ENCODE results near the gene ATXN7L3.

ATXN7L3 gene

GRCh38 chr17:44219616-44220212 is 20.0 kb upstream of the ATXN7L3 start, which contains the start of gene UBTF:
UBTF (minus strand) TSS chr17:44219675; CDS start chr17:44218229, 1,446 bp downstream.
- CTCF ChIA-PET: interaction anchor here (0.7 to 4.4 kb wide), 4 partner anchors 12 to 459 kb away, joined by 3 to 33 read pairs (median 8); no protein-coding TSS in a partner anchor
- no peak for TF ChIP-seq ZNF138 (tag by site-specific recombination; IDR thresholded peaks at IDR 0.05; ENCODE audit: borderline replicate concordance)
- no peak for TF ChIP-seq YY1 (tag by site-specific recombination; IDR thresholded peaks at IDR 0.05)
- no peak for TF ChIP-seq SETDB1 (IDR thresholded peaks at IDR 0.05; ENCODE audit: insufficient read length, low read length)
- no peak for TF ChIP-seq ZNF580 (tag by site-specific recombination; IDR thresholded peaks at IDR 0.05)
- TF ChIP-seq, protein P1, sequence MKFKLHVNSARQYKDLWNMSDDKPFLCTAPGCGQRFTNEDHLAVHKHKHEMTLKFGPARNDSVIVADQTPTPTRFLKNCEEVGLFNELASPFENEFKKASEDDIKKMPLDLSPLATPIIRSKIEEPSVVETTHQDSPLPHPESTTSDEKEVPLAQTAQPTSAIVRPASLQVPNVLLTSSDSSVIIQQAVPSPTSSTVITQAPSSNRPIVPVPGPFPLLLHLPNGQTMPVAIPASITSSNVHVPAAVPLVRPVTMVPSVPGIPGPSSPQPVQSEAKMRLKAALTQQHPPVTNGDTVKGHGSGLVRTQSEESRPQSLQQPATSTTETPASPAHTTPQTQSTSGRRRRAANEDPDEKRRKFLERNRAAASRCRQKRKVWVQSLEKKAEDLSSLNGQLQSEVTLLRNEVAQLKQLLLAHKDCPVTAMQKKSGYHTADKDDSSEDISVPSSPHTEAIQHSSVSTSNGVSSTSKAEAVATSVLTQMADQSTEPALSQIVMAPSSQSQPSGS (tag by site-specific recombination; IDR thresholded peaks at IDR 0.05; ENCODE audit: low read depth): no peak
- peak; percentile 74; the same call in 1 of the 2 replicates for TF ChIP-seq GLIS1 (tag by site-specific recombination; IDR thresholded peaks at IDR 0.05)
- no peak for TF ChIP-seq ZNF335 (tag by site-specific recombination; conservative IDR thresholded peaks at IDR 0.05)
- TF ChIP-seq ZNF416 (tag by site-specific recombination; IDR thresholded peaks at IDR 0.05): no peak
- no peak for TF ChIP-seq ZNF239 (tag by site-specific recombination; IDR thresholded peaks at IDR 0.05)
- no peak for TF ChIP-seq ZNF16 (tag by site-specific recombination; IDR thresholded peaks at IDR 0.05; ENCODE audit: low read depth)
- TF ChIP-seq, protein P2, sequence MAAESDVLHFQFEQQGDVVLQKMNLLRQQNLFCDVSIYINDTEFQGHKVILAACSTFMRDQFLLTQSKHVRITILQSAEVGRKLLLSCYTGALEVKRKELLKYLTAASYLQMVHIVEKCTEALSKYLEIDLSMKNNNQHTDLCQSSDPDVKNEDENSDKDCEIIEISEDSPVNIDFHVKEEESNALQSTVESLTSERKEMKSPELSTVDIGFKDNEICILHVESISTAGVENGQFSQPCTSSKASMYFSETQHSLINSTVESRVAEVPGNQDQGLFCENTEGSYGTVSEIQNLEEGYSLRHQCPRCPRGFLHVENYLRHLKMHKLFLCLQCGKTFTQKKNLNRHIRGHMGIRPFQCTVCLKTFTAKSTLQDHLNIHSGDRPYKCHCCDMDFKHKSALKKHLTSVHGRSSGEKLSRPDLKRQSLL (tag by site-specific recombination; IDR thresholded peaks at IDR 0.05): no peak
- no peak for TF ChIP-seq ZNF366 (tag by site-specific recombination; conservative IDR thresholded peaks at IDR 0.05)
- no peak for TF ChIP-seq FEZF1 (tag by site-specific recombination; IDR thresholded peaks at IDR 0.05)
- 0 out of 2 replicates have a peak, but pooled peaks have one; percentile 7 for TF ChIP-seq IKZF3 (tag by site-specific recombination; IDR thresholded peaks at IDR 0.05)
- no peak for TF ChIP-seq ZNF24 (tag by site-specific recombination; IDR thresholded peaks at IDR 0.05)
- no peak; the same call in 1 of the 2 replicates for TF ChIP-seq ZNF423 (tag by site-specific recombination; IDR thresholded peaks at IDR 0.05)
- no peak for TF ChIP-seq ZNF658 (tag by site-specific recombination; IDR thresholded peaks at IDR 0.05)
- no peak for TF ChIP-seq ZNF629 (tag by site-specific recombination; IDR thresholded peaks at IDR 0.05)
- TF ChIP-seq ZNF398 (tag by site-specific recombination; IDR thresholded peaks at IDR 0.05): peak; percentile 89
- TF ChIP-seq ZNF510 (tag by site-specific recombination; IDR thresholded peaks at IDR 0.05; ENCODE audit: insufficient replicate concordance): no peak
- TF ChIP-seq, protein P3, sequence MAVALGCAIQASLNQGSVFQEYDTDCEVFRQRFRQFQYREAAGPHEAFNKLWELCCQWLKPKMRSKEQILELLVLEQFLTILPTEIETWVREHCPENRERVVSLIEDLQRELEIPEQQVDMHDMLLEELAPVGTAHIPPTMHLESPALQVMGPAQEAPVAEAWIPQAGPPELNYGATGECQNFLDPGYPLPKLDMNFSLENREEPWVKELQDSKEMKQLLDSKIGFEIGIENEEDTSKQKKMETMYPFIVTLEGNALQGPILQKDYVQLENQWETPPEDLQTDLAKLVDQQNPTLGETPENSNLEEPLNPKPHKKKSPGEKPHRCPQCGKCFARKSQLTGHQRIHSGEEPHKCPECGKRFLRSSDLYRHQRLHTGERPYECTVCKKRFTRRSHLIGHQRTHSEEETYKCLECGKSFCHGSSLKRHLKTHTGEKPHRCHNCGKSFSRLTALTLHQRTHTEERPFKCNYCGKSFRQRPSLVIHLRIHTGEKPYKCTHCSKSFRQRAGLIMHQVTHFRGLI (tag by site-specific recombination; IDR thresholded peaks at IDR 0.05): no peak
- TF ChIP-seq SCRT1 (tag by site-specific recombination; IDR thresholded peaks at IDR 0.05; ENCODE audit: borderline replicate concordance): no peak
- POLR2A ChIA-PET: interaction anchor here (0.6 to 3.4 kb wide), 18 partner anchors 9 to 711 kb away, joined by 3 to 38 read pairs (median 6); partner anchors contain the start of genes ATXN7L3, DBF4B, GRN and HDAC5
- Histone ChIP-seq H3K27ac (ENCODE audit: extremely low read depth, low read depth, low read length) (peak within 1 kb of the TSS; percentile 100), H3K9me3 (ENCODE audit: control insufficient read depth, insufficient read depth, low read depth, low read length) (no peaks in the 10 kb centered on the region), H3K4me1 (ENCODE audit: control insufficient read depth, insufficient read depth, low read length) (peaks cover 11% of the 10 kb centered on the region), H3K4me3 (ENCODE audit: low read depth, low read length) (peak within 1 kb of the TSS; percentile 79), H3K36me3 (ENCODE audit: control insufficient read depth in 2 of 2, insufficient read depth in 1 of 2, low read length in 2 of 2) (peaks cover 10 to 27% of the 10 kb centered on the region in 2 experiments; a peak in 2 of 3 replicates)
